Lung (tissue), 12 donors: Measurements from ENCODE around the gene SLC7A6. TPM values are rescaled to one million over a fixed set of nuclear protein-coding genes. Genes with fewer than 3 reads are reported as not detected.

Experiments
- ATAC-seq: fragments of 200-7000 bp; cut with Tn5 transposase; one replicate; pipeline ENCODE4 v1.9.1; 2020; ENCODE audit warnings: moderate number of reproducible peaks; ENCODE audit not compliant: insufficient read depth, low FRiP score
- DNase-seq, 3 donors: peaks; one replicate each; pipeline ENCODE4 v3.0.0-alpha.2; 2013 to 2017
- H3K27ac ChIP-seq, 2 donors: one replicate each; pipeline ENCODE4 v1.5.1; 2013; ENCODE audit warnings: mild to moderate bottlenecking in 2 of 2, moderate library complexity in 2 of 2, control low read depth in 1 of 2, inconsistent platforms in 1 of 2, low read depth in 1 of 2, low read length in 1 of 2
- H3K27me3 ChIP-seq, 3 donors: one replicate each; pipeline ENCODE4 v1.5.1; 2013; ENCODE audit warnings: low read length in 2 of 3; ENCODE audit not compliant: control insufficient read depth in 3 of 3, insufficient read depth in 3 of 3
- H3K36me3 ChIP-seq, 4 donors: one replicate each; pipeline ENCODE4 v1.5.1; 2013; ENCODE audit warnings: low read length in 4 of 4, mild to moderate bottlenecking in 1 of 4, moderate library complexity in 1 of 4; ENCODE audit not compliant: control insufficient read depth in 4 of 4, insufficient read depth in 4 of 4
- H3K4me1 ChIP-seq, 5 donors: one replicate each; pipeline ENCODE4 v1.5.1; 2013; ENCODE audit warnings: low read length in 5 of 5, mild to moderate bottlenecking in 2 of 5, moderate library complexity in 1 of 5; ENCODE audit not compliant: control insufficient read depth in 5 of 5, insufficient read depth in 5 of 5
- H3K4me3 ChIP-seq: one replicate; pipeline ENCODE4 v1.5.1; 2013; ENCODE audit warnings: mild to moderate bottlenecking, control low read depth, moderate library complexity
- H3K9ac ChIP-seq, 2 donors: one replicate each; pipeline ENCODE4 v1.5.1; 2013; ENCODE audit warnings: low read length in 2 of 2, control low read depth in 1 of 2; ENCODE audit not compliant: insufficient read depth in 1 of 2
- H3K9me3 ChIP-seq, 4 donors: one replicate each; pipeline ENCODE4 v1.5.1; 2013; ENCODE audit warnings: low read length in 3 of 4, mild to moderate bottlenecking in 1 of 4, moderate library complexity in 1 of 4; ENCODE audit not compliant: control insufficient read depth in 4 of 4, insufficient read depth in 3 of 4
- WGBS, 2 donors: extraction: QIAGEN DNeasy Blood & Tissue Kit; methylation state at CpG; one replicate each; pipeline ENCODE4 v1.1.7; 2013; 5-methylcytosine and 5-hydroxymethylcytosine counted together
- polyA plus RNA-seq, 2 donors: library from polyadenylated mRNA; stranded (reverse); fragments of 200-250 nt; gene quantifications; one replicate each; pipeline ENCODE4 v1.2.1, GENCODE V29; 2013
- total RNA-seq, 2 donors: library from RNA; depleted of rRNA in 1 of 2; stranded (reverse); fragments of >200 nt in 1 of 2; gene quantifications; one replicate each; pipeline ENCODE4 v1.2.1, GENCODE V29; 2014 to 2021
- TF ChIP-seq, protein P1 (sequence below): IDR thresholded peaks from 2 replicates; pipeline ENCODE4 v1.5.1; 2012; ENCODE audit warnings: mild to moderate bottlenecking; ENCODE audit errors: control extremely low read depth, extremely low read depth
- donor health status: control.
- donor health status: control.
- donor health status: Bipolar disorder and iron deficiency.
- donor health status: healthy.
- donor health status: DM: yes; HTN: yes; CAD: no.

SLC7A6 gene
- total and polyA plus RNA-seq, 4 donors, result 8.9 to 36.2 (median 20.0) TPM

GRCh38 chr16:68345351-68345810, 81.1 kb downstream of the SLC7A6 start:
- 80 to 81% methylated on average over 11 of the region's 11 CpGs for WGBS, 2 donors
- Histone ChIP-seq H3K27me3 (no peaks in the 10 kb centered on the region), H3K27ac (no peak overlapping the region), H3K9ac (no peak overlapping the region), H3K36me3 (peaks cover 0 to 48% (median 39%) of the 10 kb centered on the region in 4 donors), H3K4me3 (no peak overlapping the region), H3K4me1 (no peaks in the 10 kb centered on the region), H3K9me3 (no peaks in the 10 kb centered on the region)
- ATAC-seq (no peak), DNase-seq (no peak)
- TF ChIP-seq, protein P1, sequence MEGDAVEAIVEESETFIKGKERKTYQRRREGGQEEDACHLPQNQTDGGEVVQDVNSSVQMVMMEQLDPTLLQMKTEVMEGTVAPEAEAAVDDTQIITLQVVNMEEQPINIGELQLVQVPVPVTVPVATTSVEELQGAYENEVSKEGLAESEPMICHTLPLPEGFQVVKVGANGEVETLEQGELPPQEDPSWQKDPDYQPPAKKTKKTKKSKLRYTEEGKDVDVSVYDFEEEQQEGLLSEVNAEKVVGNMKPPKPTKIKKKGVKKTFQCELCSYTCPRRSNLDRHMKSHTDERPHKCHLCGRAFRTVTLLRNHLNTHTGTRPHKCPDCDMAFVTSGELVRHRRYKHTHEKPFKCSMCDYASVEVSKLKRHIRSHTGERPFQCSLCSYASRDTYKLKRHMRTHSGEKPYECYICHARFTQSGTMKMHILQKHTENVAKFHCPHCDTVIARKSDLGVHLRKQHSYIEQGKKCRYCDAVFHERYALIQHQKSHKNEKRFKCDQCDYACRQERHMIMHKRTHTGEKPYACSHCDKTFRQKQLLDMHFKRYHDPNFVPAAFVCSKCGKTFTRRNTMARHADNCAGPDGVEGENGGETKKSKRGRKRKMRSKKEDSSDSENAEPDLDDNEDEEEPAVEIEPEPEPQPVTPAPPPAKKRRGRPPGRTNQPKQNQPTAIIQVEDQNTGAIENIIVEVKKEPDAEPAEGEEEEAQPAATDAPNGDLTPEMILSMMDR, result no peak

GRCh38 chr16:68345958-68346635, 81.8 kb downstream of the SLC7A6 start:
- Histone ChIP-seq H3K4me3 (no peak overlapping the region), H3K4me1 (no peaks in the 10 kb centered on the region), H3K36me3 (peaks cover 0 to 47% (median 42%) of the 10 kb centered on the region in 4 donors), H3K9me3 (no peaks in the 10 kb centered on the region), H3K27ac (no peak overlapping the region), H3K27me3 (no peaks in the 10 kb centered on the region), H3K9ac (no peak overlapping the region)
- 97 to 98% methylated on average over 16 of the region's 16 CpGs for WGBS, 2 donors
- DNase-seq (no peak), ATAC-seq (no peak)
- TF ChIP-seq, protein P1, result no peak

GRCh38 chr16:68346892-68347480, 82.7 kb downstream of the SLC7A6 start:
- 85 to 91% methylated on average over 12 of the region's 12 CpGs for WGBS, 2 donors
- no peaks in the 10 kb centered on the region for H3K27me3 ChIP-seq
- TF ChIP-seq, protein P1, result no peak
- no peaks in the 10 kb centered on the region for H3K4me1 ChIP-seq
- no peak overlapping the region for H3K9ac ChIP-seq
- H3K4me3 ChIP-seq, result no peak overlapping the region
- peaks cover 4 to 51% (median 46%) of the 10 kb centered on the region in 4 donors for H3K36me3 ChIP-seq
- DNase-seq, result no peak
- H3K27ac ChIP-seq, result no peak overlapping the region
- H3K9me3 ChIP-seq, result no peaks in the 10 kb centered on the region
- ATAC-seq, result no peak
